NCI-H1694 (cell line): ENCODE data around the gene CNP.

Source experiments
- DNase-seq: peaks from one replicate; lab custom pipeline; 2025; lab: John Stamatoyannopoulos, UW

The CNP gene

DNA sequence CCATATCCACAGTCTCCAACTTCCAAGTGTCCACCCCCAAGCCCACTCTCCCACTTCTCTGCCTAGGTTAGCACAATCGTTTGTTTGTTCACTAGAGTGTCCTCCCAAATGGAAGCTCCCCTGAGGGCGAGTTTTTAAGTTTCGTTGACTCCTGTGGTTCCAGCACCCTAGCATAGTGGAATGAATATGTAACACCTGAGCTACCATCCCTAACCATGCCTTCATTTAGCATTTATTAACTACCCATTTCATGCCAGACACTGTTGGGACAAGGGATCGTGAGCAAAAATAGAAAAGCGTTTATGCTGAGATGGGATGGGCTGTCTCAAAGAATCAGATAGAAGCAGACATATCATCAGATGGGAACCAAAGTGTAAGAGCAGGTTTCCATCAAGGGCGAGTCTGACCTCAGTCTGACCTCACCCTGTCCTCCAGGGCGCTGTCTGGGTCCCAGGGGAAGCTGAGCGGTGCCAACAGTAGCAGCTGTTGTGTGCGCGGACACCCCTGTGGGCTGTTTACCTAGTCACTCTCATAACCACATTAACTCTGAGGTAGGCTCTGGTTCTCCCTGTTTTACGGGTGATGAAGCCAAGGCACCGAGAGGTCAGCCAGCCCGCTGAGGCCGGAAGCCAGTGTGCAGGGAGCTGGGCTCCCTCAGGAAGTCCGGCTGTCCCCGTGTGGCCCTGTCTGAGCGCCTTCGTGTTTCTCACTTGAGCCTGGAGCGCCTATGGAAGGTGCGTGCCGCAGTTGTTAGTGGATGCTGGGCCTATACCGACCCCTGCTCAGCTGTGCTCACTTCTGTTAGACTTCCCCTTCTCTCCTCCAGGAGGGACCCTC, 6.2 kb downstream of the CNP start:
- no peak for DNase-seq

DNA sequence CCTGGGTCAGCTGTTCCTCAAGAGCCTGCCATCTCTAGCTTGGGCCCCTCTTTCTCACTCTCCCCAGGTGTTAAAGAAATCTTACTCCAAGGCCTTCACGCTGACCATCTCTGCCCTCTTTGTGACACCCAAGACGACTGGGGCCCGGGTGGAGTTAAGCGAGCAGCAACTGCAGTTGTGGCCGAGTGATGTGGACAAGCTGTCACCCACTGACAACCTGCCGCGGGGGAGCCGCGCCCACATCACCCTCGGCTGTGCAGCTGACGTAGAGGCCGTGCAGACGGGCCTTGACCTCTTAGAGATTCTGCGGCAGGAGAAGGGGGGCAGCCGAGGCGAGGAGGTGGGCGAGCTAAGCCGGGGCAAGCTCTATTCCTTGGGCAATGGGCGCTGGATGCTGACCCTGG, 6.8 kb downstream of the CNP start:
- DNase-seq = no peak

DNA sequence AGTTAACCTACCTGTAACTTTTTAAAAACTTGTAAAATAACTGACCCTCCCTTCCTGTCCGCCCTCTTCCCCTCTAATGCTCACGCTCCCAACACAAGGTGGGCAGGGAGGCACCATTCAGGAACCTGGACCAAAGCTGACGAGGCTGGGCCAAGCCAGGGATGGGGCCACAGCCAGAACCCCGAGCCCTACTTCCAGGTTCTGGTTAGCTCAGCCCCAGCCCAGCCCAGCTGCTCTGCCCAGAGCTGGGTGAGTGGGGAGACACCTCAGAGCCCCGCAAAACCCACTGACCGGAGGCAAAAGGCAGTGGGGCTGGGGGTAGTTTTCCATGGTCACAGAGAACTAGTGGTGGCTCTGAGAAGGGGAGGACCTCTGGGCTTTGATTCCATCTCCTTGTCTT, 7.4 kb downstream of the CNP start:
- DNase-seq = no peak

DNA sequence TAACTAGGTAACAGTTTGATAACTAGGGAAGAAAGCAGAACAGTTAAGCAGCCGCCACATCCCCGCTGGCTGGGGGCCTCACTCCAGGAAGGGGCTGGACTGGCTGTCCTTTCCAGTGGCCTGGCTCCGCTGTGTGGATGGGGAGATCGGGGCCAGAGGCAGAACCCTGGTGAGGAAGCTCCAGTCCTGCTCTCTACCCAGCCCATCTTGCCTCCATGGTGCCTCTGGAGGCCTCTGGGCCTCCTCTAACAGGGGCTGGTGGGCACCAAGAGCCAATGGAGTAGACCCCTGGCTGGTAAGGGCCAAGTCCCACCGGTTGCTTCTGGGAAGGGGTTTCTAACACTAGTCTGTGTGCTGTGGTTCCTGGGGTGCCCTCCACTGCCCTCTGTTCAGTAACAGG, 8.1 kb downstream of the CNP start:
- DNase-seq = no peak

DNA sequence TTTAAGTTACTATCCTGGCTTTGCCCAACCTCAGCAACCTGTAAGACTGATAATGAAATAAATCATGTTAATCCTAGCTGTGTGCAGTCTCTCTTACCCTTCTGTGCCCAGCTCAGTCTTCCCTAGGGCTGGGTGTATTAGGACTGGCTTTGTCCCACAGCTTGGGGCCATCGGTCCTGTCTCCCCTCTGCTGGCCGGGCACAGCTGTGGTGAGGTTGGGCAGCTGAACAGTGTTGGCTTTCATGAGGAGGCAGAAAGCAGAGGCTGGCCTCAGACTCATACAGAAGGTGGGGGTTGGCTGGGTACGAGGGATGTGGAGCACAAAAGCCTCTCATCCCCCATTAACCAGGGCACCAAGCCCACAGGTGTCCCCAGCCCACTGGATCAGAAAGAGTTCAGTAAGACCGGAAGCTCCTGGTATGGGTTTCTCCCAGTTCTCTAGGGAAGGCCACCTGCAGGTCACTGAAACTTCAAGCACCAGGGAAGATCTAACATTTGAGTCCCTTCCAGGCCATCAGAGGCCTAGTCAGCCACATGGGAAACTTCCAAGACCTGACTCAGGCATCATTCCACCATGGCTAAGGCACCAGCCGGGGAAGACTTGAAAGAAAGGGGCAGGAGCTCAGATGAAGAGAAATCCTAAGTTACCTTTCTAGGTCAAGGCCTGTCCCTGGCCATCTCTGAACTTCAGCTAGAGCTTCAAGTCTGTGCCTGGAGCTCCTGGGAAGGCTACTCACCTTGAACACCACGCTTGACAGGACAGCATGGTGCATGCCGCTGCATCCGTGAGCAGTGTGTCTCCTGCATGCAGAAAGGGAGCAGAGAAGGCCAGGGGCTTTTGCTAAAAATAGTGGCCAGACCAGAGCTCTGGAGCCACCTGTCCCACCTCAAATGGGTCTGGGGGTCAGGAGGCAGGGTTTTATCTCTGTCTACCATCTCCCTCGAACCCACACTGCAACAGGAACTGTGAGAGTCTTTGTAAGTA, 8.8 kb downstream of the CNP start:
- DNase-seq = no peak

DNA sequence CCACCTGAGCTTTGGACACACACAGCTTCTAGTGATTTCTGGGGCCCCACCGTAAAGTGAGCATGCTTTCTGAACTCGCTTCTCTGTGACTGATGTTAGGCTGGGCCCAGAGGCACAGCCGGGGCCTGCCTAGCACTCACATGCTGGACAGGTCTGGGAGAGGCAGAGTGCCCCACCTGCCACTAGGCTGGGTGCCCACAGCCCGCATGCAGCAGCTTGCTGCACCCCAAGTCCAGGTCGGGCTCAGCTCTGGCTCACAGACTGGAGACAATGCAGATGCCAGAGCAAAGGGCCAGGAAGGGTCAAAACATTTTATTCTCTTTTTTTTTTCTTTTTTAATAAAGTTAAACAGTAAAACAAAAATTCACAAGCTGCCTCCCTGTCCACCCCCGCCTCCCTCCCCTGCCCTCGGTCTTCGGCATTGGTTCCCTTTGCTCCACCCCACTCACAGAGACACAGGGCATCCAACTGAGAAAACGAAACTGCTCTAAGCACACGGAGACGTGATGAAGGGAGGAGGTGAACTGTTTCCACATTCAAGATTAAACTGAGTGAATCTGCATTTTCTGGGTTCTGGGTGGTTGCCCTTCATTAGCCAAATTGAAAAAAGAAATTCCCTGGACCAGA, 9.7 kb downstream of the CNP start:
- DNase-seq = no peak

DNA sequence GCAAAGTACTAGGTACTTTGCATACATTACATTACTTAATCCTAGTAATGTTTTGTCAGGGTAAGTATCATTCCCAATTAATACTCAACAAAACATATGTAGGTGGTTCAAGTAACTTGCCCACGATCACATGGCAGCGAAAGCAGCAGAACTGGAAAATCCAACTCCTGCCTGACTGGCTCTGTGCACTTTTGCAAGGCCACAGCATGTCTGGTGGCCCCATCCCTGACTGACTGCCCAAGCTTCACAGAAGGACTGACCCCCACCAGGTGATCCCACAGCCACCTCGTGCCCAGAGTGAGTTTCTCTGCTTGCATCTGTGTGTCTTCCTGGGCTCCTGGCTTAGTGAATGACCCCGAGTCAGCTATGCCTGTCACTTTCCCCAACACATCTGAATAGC, 11.4 kb downstream of the CNP start:
- DNase-seq = no peak

DNA sequence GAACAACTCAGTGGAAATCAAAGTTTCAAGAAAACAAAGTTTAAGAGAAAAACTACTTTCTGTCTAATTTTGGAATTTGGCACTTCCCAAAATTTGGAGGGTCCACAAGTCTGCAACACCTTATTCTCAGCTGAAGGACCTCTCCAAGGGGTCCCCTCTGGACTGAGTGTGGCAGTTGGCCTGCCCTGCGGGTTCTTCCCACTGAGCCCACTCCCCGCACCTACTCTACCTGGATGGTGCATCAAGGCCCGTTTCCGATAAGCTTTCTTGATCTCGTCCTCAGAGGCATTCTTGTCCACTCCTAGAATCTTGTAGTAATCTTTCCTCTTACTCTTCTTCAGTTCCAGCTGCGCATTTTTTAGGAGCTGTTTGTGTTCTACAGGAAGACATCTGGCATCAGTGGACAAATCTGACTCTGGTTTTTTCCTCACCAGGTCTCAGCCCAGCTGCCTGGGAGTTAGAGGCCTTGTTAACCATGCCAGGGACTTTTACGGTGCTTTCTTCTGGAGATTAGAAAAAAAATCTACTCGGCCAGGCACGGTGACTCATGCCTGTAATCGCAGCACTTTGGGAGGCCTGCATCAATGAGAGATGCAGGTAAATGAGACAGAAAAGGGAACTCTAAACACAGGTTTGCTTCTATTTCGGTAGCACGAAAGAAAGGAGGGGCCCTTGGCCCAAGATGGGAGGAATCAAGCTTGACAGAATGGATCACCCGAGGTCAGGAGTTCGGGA, 15.6 kb downstream of the CNP start:
- DNase-seq = no peak

DNA sequence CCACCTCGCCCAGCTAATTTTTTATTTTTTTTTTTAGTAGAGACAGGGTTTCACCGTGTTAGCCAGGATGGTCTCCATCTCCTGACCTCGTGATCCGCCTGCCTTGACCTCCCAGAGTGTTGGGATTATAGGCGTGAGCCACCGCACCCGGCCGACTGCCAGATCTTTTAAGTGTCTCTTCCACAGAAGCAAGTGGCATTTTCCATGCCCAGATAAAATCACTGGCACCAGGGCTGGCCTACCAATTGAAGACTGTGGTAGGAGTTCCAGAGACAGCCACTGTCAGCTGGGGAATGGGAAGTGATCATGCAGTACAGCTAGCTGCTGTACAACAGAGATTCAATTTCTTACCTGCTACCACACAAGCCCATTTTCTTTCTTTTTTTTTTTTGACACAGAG, 17.9 kb downstream of the CNP start:
- DNase-seq = no peak

DNA sequence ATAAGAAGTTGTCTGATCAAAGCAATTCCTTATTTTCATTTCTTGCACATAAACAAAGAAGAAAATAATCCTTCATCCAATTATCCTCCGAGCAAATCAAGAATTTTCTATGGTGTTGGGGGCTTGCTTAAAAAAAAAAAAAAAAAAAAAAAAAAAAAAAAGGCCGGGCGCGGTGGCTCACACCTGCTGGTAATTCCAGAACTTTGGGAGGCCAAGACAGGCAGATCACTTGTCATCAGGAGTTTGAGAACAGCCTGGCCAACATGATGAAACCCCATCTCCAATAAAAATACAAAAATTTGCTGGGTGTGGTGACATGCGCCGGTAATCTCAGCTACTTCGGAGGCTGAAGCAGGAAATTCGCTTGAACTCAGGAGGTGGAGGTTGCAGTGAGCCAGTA, 19.3 kb downstream of the CNP start:
- DNase-seq = no peak

DNA sequence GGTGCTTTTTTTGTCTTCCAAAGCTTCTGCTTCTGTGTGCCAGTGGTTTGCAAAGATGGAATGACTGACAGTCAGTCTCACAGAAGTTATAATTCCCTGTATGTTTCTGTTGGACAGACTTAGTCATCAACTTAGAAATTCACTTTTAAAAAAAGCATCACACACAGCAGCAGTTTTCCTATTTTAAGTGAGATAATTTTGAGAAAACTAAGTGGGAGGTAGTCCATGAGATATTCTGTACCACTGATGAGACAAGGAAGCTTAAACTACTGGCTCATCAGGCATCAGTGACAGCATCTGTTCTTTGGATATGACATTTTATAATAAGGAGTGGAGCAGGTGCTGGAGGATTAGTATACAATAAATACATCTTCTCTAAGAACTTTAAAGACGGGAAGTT, 20.0 kb downstream of the CNP start:
- DNase-seq = no peak

DNA sequence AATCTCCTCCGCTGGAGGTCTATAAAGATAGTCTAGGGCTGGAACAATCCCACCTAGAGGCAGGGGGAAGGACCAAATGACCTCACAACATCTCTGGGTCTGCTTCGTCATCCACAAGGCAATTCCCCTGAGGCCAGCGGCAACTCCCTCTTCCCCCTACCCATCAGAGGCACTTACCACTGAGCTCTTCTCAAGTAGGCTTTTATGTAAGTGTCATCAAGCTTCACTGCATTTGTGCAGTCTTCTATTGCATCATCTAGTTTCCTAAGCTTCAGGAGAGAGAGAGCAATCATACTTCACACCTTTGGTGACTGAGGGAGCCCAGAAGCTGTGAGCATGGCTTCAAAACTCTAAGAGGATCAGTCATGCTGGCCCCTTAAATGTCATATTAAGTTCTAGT, 21.0 kb downstream of the CNP start:
- no peak for DNase-seq

DNA sequence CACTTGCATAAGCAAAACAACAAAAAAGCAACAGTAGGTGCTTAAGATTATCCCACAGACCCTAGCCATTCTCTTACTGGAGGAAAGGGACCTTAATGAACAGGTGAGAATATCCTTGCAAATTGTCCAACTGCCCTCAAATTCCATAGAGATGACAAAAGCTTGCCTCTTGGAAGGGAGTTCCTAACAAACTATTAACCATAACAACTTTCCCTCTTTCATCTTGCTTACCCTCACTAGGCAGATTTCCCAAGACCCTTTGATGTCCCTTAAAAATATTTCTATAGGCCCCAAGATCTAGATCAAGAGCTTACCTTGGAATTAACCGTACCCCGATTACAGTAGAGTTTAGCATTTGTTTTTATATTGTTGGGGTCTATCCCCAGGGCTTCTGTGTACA, 21.8 kb downstream of the CNP start:
- no peak for DNase-seq

DNA sequence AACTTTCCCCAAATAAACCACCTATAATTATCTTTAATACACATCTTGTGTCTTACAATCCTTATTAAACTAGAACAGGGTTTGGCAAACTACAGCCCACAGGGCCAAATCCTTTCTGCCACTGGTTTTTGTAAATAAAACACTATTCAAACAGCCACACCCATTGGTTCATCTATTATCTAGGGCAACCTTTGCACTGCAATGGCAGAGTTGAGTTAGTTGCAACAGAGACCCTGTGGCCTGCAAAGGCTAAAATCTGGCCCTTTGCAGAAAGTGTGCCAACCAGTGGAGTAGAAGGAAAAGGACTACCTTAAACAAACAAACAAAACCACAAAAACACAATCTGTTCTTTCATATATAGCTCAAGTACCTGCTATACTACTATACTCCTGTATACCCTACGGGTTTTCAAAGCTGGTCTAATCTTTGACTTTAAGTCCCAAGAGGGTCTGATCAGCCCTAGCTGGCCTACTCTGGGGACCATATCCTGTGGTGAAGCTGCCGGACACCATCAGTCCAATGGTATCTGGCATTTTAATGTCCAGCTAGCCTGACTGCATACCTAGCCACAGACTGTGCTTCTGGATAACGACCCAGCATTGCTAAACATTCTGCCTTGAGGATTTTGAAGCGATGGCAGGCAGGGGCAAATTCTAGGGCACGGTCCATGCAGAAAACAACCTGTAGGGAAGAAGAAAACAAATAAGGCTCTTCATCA, 23.3 kb downstream of the CNP start:
- no peak for DNase-seq

DNA sequence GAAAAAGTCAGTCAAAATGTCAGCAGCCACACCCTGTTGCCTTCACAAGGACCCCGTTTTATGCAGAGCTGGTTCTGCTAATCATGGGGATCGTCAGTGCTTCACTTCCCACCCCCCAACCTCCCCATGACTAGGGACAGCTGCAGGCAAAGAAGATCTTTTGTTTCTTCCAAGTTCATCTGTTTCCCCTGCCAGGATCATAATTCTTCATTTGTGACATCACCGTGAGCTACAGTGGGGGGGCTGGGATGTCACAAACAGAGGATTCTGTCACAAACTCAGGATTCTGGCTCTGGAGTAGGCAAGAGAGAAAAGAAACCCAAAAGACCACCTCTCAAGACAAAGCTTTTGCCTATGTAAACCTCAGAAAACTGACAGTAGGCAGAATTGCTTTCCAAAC, 26.0 kb downstream of the CNP start:
- DNase-seq = no peak

DNA sequence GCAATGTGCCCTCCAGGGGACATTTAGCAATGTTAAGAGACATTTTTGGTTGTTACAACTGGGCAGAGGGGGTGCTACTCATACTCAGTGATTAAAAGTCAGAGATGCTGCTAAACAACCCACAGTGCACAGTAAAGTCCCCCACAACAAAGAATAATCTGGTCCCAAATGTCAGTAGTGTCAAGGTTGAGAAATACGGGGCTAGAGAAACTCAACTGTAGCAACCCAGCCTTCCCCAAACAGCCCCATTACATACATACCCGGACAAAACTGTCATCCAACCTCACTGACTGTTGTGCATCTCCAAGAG, 30.2 kb downstream of the CNP start:
- no peak for DNase-seq

DNA sequence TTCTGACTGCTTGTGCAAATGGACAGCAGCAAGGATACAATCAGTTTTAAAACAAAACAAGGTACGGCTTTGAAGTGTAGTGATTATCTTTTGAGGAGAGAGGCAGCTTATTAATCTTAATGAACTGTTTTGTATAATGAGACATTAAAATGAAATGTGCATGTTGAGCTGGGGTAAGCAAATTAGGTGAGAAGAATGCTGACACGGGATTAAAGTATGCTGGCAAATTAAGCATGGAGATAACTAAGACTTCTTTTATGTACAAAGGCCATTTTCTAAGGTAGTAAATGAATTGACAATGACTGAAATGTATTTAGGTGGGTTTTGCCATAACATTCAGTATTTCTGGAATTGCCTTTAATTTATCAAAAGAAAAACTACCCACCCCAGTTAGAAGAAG, 31.9 kb downstream of the CNP start:
- no peak for DNase-seq

DNA sequence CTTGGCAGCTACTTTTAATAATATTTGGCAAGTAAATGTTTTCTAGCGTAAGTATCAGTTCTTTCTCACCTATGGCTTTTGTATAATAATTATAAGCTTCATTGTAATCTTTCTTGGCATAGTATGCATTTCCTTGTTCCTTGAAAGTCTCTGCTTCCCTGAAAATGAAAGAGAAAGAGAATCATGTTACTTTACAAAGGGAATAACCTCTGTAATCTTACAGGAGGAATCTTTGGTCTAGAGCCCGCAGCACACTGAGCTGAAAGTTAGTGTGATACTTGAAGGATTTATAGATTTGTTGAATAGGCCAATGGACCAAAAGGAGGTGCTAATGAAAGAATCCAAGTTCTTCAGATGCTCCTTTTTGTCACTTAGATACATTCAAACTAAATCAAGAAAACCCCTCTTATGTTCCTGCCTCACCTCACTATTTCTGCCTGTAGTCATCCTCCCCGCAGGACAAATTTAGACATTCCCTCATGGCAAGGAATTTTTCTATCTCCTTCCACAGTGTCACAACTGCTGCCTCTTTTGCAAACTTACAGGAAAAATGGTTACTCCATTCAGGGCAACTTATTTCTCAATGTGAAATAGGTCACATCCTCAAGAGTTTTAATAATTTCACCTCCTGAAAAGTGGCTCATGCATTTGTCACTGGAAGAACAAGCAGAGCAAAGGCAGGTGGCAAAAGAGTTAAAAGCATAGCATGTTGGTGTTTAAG, 34.0 kb downstream of the CNP start:
- DNase-seq = no peak

DNA sequence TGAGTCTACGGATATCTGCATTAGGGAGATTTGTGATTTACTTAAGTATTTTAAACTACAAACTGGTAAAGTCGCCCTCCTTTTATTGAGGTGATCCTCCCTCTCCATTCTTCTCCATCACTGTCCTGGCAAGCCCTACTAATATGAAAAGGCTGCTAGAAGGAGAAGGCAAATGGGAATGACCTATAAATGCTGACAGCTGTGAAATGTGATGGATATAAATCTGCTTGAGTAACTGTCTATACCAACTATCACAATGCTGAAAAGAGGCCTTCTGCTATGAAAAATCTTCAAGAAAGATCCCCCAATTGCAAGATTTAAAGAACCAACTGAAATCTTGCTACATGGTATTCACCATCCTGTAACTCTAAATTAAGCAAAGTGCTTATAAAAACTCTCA, 35.1 kb downstream of the CNP start:
- DNase-seq = no peak

DNA sequence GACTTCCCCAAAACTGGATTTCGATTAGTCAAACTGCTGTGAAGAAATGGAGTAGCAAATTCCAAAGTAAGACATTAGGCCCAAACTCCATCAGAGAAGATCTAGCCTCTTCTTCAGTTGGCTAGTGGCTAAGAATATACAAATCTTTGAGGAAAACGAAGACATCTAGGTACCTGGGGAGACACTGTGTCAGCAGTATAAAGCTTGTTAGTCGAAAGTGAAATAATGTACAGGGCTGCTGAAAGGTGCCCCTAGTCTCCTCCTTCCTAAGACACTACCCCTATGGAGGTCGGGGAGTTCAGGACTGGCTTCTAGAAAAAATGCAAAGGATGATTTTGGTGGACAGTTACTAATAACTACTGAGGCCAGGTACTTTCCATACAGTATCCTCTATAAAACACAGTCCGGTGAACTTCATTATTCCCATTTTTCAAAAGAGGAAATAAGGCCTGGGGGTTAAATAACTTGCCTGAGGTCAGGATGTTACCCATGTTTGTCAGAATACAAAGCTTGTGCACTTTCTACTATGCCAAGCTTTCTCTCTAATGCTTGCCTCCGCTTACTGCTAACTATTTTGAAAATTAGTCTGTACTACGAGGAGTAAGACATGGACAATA, 35.7 kb downstream of the CNP start:
- no peak for DNase-seq
